Tongue (tissue), 3 donors: ENCODE data around the gene TARM1. TPM values are rescaled to one million over a fixed set of nuclear protein-coding genes. Genes with fewer than 3 reads are reported as not detected.

ENCODE experiments used
- DNase-seq: peaks from one replicate; pipeline ENCODE4 v3.0.0-alpha.2; 2015
- small RNA-seq: library from RNA; depleted of rRNA; stranded (forward); fragments of <200 nt; gene quantifications from one replicate; pipeline ENCODE3, GENCODE V24; 2014; ENCODE audit warnings: low replicate concordance
- total RNA-seq: library from RNA; depleted of rRNA; stranded (reverse); fragments of >200 nt; gene quantifications from one replicate; pipeline ENCODE4 v1.2.3, GENCODE V29; 2014

The TARM1 gene
- total RNA-seq, 1 donor from 2014 or later, result not detected

GRCh38 chr19:54030895-54031586 is 50.1 kb downstream of the TARM1 start:
- DNase-seq, result no peak

DNA sequence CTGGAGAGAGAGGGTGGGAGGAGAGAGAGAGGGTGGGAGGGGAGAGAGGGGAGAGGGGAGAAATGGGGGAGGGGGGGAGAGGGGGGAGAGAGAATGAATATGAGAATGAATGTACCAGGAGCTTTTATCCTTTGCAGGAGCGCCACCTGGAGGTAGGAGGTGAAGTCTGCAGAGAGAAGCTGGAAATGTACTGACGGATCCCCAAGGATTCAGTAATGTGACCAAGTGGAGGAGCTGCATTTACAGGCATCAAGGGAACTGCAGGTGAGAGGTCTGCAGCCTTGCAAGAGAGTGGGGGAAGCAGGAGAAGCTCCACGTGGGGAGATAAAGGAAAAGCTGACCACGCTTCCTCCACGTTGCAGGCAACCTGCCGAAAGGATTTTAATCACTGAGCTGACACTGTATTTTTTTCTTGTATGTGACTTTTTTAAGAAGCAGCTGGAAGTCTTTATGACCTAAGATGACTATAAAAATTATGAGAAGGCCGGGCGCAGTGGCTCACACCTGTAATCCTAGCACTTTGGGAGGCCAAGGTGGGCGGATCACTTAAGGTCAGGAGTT is 51.2 kb downstream of the TARM1 start:
- DNase-seq, result peak; percentile 63

GRCh38 chr19:54029301-54029700 is 51.9 kb downstream of the TARM1 start:
- DNase-seq, result no peak

- no peak for DNase-seq
Measured at GRCh38 chr19:54026656-54027055, 54.5 kb downstream of the TARM1 start.

DNA sequence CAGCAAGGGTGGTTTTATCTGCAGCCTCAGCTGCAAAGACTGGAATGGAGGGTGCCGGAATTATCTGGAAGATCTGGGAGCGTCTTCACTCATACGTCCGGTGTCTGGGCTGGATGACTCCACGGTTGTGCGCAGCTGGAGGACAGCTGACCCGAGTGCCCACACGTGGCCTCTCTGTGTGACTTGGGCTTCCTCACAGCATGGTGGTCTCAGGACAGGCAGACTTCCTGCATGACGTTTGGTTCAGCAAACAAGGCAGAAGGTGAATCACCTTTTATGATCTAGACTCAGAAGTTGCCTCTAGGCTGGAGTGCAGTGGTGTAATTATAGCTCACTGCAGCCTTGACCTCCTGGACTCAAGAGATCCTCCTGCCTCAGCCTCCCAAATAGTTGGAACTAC is 56.5 kb downstream of the TARM1 start:
- DNase-seq, result no peak

DNA sequence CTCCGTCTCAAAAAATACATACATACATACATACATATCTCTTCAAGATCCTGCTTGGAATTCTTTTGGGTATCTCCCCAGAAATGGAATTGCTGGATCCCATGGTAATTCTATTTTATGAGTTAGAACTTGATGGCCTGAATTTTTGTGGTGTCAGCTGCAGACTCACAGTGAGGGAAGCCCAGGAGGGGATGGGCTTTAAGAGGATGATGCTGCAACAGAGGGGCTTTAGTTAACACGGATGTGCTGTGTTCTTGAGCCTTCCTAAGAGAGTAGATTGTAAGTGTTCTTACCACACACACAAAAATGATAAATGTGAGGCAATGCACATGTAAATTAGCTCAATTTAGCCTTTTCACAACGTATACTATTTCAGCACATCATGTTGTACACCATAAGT is 58.0 kb downstream of the TARM1 start:
- DNase-seq, result no peak

DNA sequence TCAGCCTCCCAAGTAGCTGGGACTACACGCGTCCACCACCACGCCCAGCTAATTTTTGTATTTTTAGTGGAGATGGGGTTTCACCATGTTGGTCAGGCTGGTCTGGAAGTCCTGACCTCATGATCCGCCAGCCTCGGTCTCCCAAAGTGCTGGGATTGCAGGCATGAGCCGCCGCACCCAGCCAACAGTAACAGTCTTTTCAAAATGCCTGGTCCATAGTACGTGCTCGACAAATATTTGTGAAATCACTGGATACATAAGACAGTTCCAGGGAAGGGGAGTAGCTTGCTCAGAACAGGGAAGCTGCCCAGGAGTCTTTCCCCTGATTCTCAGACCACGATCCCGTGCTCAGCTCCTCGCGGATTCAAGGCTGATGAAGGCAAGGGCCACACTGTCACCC is 59.2 kb downstream of the TARM1 start:
- no peak for DNase-seq

DNA sequence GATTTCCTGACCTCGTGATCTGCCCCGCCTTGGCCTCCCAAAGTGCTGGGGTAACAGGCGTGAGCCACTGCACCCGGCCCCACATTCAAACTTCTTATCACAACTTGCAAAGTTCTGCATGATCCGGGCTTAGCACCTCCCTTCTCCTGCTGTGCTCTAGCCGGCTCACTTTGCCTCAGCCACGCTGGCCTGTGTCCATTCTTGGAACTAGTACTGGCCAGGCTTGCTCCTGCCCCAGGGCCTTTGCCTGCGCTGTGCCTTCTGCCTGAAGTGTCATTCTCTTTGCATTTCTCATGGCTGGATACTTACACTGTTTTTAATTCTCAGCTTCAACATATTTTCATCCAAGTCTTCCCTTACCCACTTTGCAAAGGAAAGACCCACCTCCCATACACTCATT is 59.8 kb downstream of the TARM1 start:
- DNase-seq, result no peak

Small RNAs within 50 kb of the gene (small RNA-seq; reads per million reads assigned to genes)
- gene AC012314.20, result not detected

Other genes with a start within 250 kb of the TARM1 start
- 38.7 TPM for gene MYADM, start 213.5 kb downstream of the TARM1 start, total RNA-seq
- gene PRKCG, start 199.2 kb downstream of the TARM1 start, total RNA-seq, result not detected
- gene CACNG7, start 172.1 kb downstream of the TARM1 start, total RNA-seq, result not detected
- gene CACNG8, start 118.4 kb downstream of the TARM1 start, total RNA-seq, result 0.10 TPM
- 22.2 TPM for gene CACNG6, start 89.7 kb downstream of the TARM1 start, total RNA-seq
- gene VSTM1, start 17.5 kb downstream of the TARM1 start, total RNA-seq, result not detected
- gene OSCAR, start 19.4 kb upstream of the TARM1 start, total RNA-seq, result 1.5 TPM
- gene NDUFA3, start 21.5 kb upstream of the TARM1 start, total RNA-seq, result 2.2 TPM
- gene TFPT, start 34.3 kb upstream of the TARM1 start, total RNA-seq, result 8.7 TPM
- gene PRPF31, start 34.4 kb upstream of the TARM1 start, total RNA-seq, result 44.9 TPM
- 16.3 TPM for gene CNOT3, start 56.4 kb upstream of the TARM1 start, total RNA-seq
- 7.5 TPM for gene LENG1, start 78.4 kb upstream of the TARM1 start, total RNA-seq
- 4.3 TPM for gene TMC4, start 91.8 kb upstream of the TARM1 start, total RNA-seq
- 12.0 TPM for gene MBOAT7, start 108.2 kb upstream of the TARM1 start, total RNA-seq
- gene TSEN34, start 109.9 kb upstream of the TARM1 start, total RNA-seq, result 46.5 TPM
- gene RPS9, start 119.5 kb upstream of the TARM1 start, total RNA-seq, result 1,569 TPM
- gene LILRB3, start 141.6 kb upstream of the TARM1 start, total RNA-seq, result 3.0 TPM
- gene LILRA6, start 161.4 kb upstream of the TARM1 start, total RNA-seq, result not detected
- 4.1 TPM for gene LILRB5, start 175.9 kb upstream of the TARM1 start, total RNA-seq
- 0.72 TPM for gene LILRB2, start 199.7 kb upstream of the TARM1 start, total RNA-seq
- gene LILRA5, start 231.8 kb upstream of the TARM1 start, total RNA-seq, result not detected